Calu3 (cell line): ENCODE measurements around the gene FRAS1. TPM values are rescaled to one million over a fixed set of nuclear protein-coding genes. Genes with fewer than 3 reads are reported as not detected.

Experiments
- BruUV-seq: library from RNA; stranded (reverse); fragments of 400-500 nt; replicated peaks from 2 replicates; lab custom pipeline; 2021; lab: Mats Ljungman, UMichigan
- CTCF ChIA-PET: fragments of 300-600 bp; sonication (Branson Sonifier 250); formaldehyde crosslinking; loops from one replicate; lab custom pipeline; 2022; ENCODE audit warnings: antibody characterized with exemption; lab: Charles Lee
- DNase-seq: peaks from one replicate; pipeline ENCODE4 v3.0.0; 2022
- H3K27ac Mint-ChIP-seq: one replicate; pipeline ENCODE4 v1.8.0; 2022; ENCODE audit warnings: mixed read lengths; ENCODE audit not compliant: unreplicated experiment
- H3K27me3 Mint-ChIP-seq: one replicate; pipeline ENCODE4 v1.8.0; 2022; ENCODE audit warnings: mixed read lengths; ENCODE audit not compliant: unreplicated experiment
- H3K36me3 Mint-ChIP-seq: one replicate; pipeline ENCODE4 v1.8.0; 2022; ENCODE audit warnings: mild to moderate bottlenecking, moderate library complexity, mixed read lengths; ENCODE audit not compliant: insufficient read depth, unreplicated experiment
- H3K4me1 Mint-ChIP-seq: one replicate; pipeline ENCODE4 v1.8.0; 2022; ENCODE audit warnings: mild to moderate bottlenecking, low read depth, mixed read lengths; ENCODE audit not compliant: unreplicated experiment
- H3K4me3 Mint-ChIP-seq: one replicate; pipeline ENCODE4 v1.8.0; 2022; ENCODE audit warnings: mild to moderate bottlenecking, low read depth, moderate library complexity, mixed read lengths; ENCODE audit not compliant: unreplicated experiment
- H3K9me3 Mint-ChIP-seq: one replicate; pipeline ENCODE4 v1.8.0; 2022; ENCODE audit warnings: low read depth, mixed read lengths; ENCODE audit not compliant: unreplicated experiment
- intact Hi-C: fragments of 100-400 bp; cut with micrococcal nuclease; formaldehyde crosslinking; loops from one replicate; pipeline ENCODE4 v1.10.0; 2022; ENCODE audit not compliant: unreplicated experiment
- total RNA-seq: library from RNA; stranded (reverse); gene quantifications from 2 replicates; pipeline ENCODE4 v1.2.3, GENCODE V29; 2022
- TF ChIP-seq, protein P1 (sequence below): fragments of 200-600 bp; IDR thresholded peaks from one replicate; pipeline ENCODE4 v1.8.0; 2022; ENCODE audit warnings: antibody characterized with exemption; ENCODE audit not compliant: unreplicated experiment

Gene FRAS1
- total RNA-seq, 1 experiment from 2014 or later, result 29.4 TPM

- BruUV-seq, result no TSS peak
- no peak for DNase-seq
- TF ChIP-seq, protein P1, sequence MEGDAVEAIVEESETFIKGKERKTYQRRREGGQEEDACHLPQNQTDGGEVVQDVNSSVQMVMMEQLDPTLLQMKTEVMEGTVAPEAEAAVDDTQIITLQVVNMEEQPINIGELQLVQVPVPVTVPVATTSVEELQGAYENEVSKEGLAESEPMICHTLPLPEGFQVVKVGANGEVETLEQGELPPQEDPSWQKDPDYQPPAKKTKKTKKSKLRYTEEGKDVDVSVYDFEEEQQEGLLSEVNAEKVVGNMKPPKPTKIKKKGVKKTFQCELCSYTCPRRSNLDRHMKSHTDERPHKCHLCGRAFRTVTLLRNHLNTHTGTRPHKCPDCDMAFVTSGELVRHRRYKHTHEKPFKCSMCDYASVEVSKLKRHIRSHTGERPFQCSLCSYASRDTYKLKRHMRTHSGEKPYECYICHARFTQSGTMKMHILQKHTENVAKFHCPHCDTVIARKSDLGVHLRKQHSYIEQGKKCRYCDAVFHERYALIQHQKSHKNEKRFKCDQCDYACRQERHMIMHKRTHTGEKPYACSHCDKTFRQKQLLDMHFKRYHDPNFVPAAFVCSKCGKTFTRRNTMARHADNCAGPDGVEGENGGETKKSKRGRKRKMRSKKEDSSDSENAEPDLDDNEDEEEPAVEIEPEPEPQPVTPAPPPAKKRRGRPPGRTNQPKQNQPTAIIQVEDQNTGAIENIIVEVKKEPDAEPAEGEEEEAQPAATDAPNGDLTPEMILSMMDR, result no peak
- intact Hi-C loops, result no loop called here
- CTCF ChIA-PET, result no interaction called here
- Mint-ChIP-seq H3K4me3 (no peak overlapping the region), H3K4me1 (no peaks in the 10 kb centered on the region), H3K36me3 (no peaks in the 10 kb centered on the region), H3K9me3 (no peaks in the 10 kb centered on the region), H3K27ac (no peak overlapping the region), H3K27me3 (no peaks in the 10 kb centered on the region)
Observed at GRCh38 chr4:78218260-78218659, 161.1 kb downstream of the FRAS1 start.

DNA sequence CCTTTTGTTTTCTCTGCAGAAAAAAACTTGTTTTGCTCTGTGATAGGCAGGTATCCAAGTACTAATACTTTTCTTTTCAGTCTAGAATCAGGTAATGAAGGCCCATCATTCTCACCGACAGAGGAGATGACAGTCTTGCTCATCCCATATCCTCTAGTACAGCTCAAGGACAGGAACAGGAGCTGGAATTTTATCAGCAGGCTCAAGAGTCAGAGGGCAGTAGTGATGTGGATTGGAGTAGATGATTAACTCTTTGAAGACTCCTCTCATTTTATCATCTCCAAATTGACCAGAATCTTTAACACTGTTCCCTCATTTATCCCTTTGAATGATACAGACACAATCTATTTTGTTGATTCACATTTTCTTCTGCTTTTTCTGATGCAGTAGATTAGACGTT is 162.7 kb downstream of the FRAS1 start:
- TF ChIP-seq, protein P1, result no peak
- intact Hi-C loops, result no loop called here

DNA sequence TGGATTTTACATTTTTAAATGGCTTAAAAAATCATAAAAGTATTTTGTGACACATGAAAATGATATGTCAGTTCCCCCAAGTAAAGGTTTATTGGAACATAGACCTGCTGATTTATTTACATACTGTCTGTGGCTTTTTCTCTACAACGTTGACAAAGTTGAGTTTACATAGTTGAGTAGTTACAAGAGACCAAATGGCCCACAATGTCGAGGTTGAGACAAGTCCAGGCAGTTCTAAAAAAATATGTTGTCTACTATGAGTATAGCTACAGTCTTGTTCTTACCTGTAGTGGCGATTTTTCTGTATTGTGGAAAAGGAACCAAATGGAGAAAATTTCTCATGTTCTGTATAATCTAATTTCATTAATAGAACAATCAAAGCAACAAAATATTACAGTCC is 163.2 kb downstream of the FRAS1 start:
- no peak overlapping the region for H3K4me3 Mint-ChIP-seq
- no peaks in the 10 kb centered on the region for H3K27me3 Mint-ChIP-seq
- no peak for DNase-seq
- intact Hi-C loops, result no loop called here
- H3K27ac Mint-ChIP-seq, result no peak overlapping the region
- H3K9me3 Mint-ChIP-seq, result no peaks in the 10 kb centered on the region
- no peaks in the 10 kb centered on the region for H3K36me3 Mint-ChIP-seq
- CTCF ChIA-PET, result no interaction called here
- no TSS peak for BruUV-seq
- no peaks in the 10 kb centered on the region for H3K4me1 Mint-ChIP-seq
- TF ChIP-seq, protein P1, result no peak

More for the DNA sequence above, 162.7 kb downstream of the FRAS1 start:
- CTCF ChIA-PET, result no interaction called here
- H3K9me3 Mint-ChIP-seq, result no peaks in the 10 kb centered on the region
- no peak overlapping the region for H3K27ac Mint-ChIP-seq
- no peaks in the 10 kb centered on the region for H3K4me1 Mint-ChIP-seq
- BruUV-seq, result no TSS peak
- no peak for DNase-seq
- H3K4me3 Mint-ChIP-seq, result no peak overlapping the region
- H3K27me3 Mint-ChIP-seq, result no peaks in the 10 kb centered on the region
- H3K36me3 Mint-ChIP-seq, result no peaks in the 10 kb centered on the region

- Mint-ChIP-seq H3K9me3 (peaks cover 3% of the 10 kb centered on the region), H3K4me1 (no peaks in the 10 kb centered on the region), H3K27ac (no peak overlapping the region), H3K36me3 (peaks cover 4% of the 10 kb centered on the region), H3K27me3 (no peaks in the 10 kb centered on the region), H3K4me3 (no peak overlapping the region)
- intact Hi-C loops, result no loop called here
- no peak for DNase-seq
- TF ChIP-seq, protein P1, result no peak
- BruUV-seq, result no TSS peak
- CTCF ChIA-PET, result no interaction called here
Observed at GRCh38 chr4:78222575-78223186, 165.6 kb downstream of the FRAS1 start.
